HepG2 (cell line): ENCODE data around the gene LIF. TPM values are rescaled to one million over a fixed set of nuclear protein-coding genes. Genes with fewer than 3 reads are reported as not detected.

Source experiments
- CC2D1A ChIP-seq: sonication (generic); formaldehyde crosslinking; IDR thresholded peaks from 2 replicates; pipeline ENCODE4 v1.8.1; 2023; ENCODE audit warnings: mild to moderate bottlenecking, missing genetic modification reagents
- FOSL2 ChIP-seq: sonication (generic); formaldehyde crosslinking; IDR thresholded peaks from 2 replicates; pipeline ENCODE4 v1.4.0; 2020; ENCODE audit warnings: missing genetic modification reagents
- MTF1 ChIP-seq: sonication (generic); formaldehyde crosslinking; IDR thresholded peaks from 2 replicates; pipeline ENCODE4 v1.5.0; 2020; ENCODE audit warnings: missing genetic modification reagents
- NCOR1 ChIP-seq: fragments of 200-600 bp; sonication (generic); IDR thresholded peaks from 2 replicates; pipeline ENCODE4 v1.7.0; 2017; ENCODE audit warnings: antibody characterized with exemption, low read length, borderline replicate concordance
- NR2C2 ChIP-seq: sonication (generic); formaldehyde crosslinking; IDR thresholded peaks from 2 replicates; pipeline ENCODE4 v1.4.0; 2020; ENCODE audit warnings: missing genetic modification reagents, mild to moderate bottlenecking, moderate library complexity, borderline replicate concordance
- RELA ChIP-seq: sonication (generic); formaldehyde crosslinking; IDR thresholded peaks from 2 replicates; pipeline ENCODE4 v1.4.0; 2020; ENCODE audit warnings: missing genetic modification reagents
- SETDB1 ChIP-seq: sonication (generic); formaldehyde crosslinking; IDR thresholded peaks from 2 replicates; pipeline ENCODE4 v1.5.1; 2020; ENCODE audit warnings: missing genetic modification reagents, mild to moderate bottlenecking, borderline replicate concordance
- SRSF4 ChIP-seq: fragments of 200-400 bp; formaldehyde crosslinking; IDR thresholded peaks from one replicate; pipeline ENCODE4 v1.6.1; 2018; ENCODE audit warnings: mild to moderate bottlenecking, low read depth, low read length, moderate library complexity; ENCODE audit not compliant: poor library complexity, severe bottlenecking
- TEAD2 ChIP-seq: sonication (generic); formaldehyde crosslinking; IDR thresholded peaks from 2 replicates; pipeline ENCODE4 v1.9.0; 2021; ENCODE audit warnings: missing genetic modification reagents
- TGIF2 ChIP-seq: IDR thresholded peaks from 2 replicates; pipeline ENCODE4 v1.6.1; 2016; ENCODE audit warnings: control low read depth, missing compliant biosample characterization
- TOE1 ChIP-seq: sonication (generic); formaldehyde crosslinking; IDR thresholded peaks from 2 replicates; pipeline ENCODE4 v1.4.0; 2020; ENCODE audit warnings: mild to moderate bottlenecking, missing genetic modification reagents
- TOPORS ChIP-seq: sonication (generic); formaldehyde crosslinking; IDR thresholded peaks from 2 replicates; pipeline ENCODE4 v1.8.0; 2023; ENCODE audit warnings: mild to moderate bottlenecking, missing genetic modification reagents
- ZFP36 ChIP-seq: fragments of 150-350 bp; IDR thresholded peaks from 2 replicates; pipeline ENCODE4 v1.6.1; 2018; ENCODE audit warnings: borderline replicate concordance, low read length, low read depth; ENCODE audit not compliant: partially characterized antibody
- ZKSCAN8 ChIP-seq: IDR thresholded peaks from 2 replicates; pipeline ENCODE4 v1.6.1; 2016; ENCODE audit warnings: borderline replicate concordance, missing genetic modification reagents, missing compliant biosample characterization
- ZNF296 ChIP-seq: sonication (generic); formaldehyde crosslinking; conservative IDR thresholded peaks from 2 replicates; pipeline ENCODE4 v1.5.0; 2020; ENCODE audit warnings: mild to moderate bottlenecking, missing genetic modification reagents
- ZNF33B ChIP-seq: sonication (generic); formaldehyde crosslinking; IDR thresholded peaks from 2 replicates; pipeline ENCODE4 v1.5.1; 2020; ENCODE audit warnings: mild to moderate bottlenecking, missing genetic modification reagents
- polyA plus RNA-seq, 8 experiments: library from polyadenylated mRNA; depleted of rRNA in 3 of 8; stranded (reverse) in 7 of 8; unstranded in 1 of 8; fragments of >200 nt; fragmentation: Illumina TruSeq in 4 of 8; extraction: Trizol in 4 of 8; gene quantifications; 2 replicates each; pipeline versions ENCODE4 v1.2.1 to v1.2.3, GENCODE V29; 2011 to 2016; ENCODE audit warnings: low read depth in 4 of 8, missing spikeins in 1 of 8, mixed read lengths in 1 of 8; ENCODE audit not compliant: insufficient read depth in 1 of 8
- total RNA-seq, 5 experiments: library from RNA; depleted of rRNA; stranded (reverse); fragments of >200 nt; fragmentation: Illumina TruSeq; extraction: Trizol; gene quantifications; 2 replicates each; pipeline ENCODE4 v1.2.3, GENCODE V29; 2016; ENCODE audit warnings: low read depth in 1 of 5
- TF ChIP-seq, protein P1 (sequence below): sonication (generic); formaldehyde crosslinking; IDR thresholded peaks from 2 replicates; pipeline ENCODE4 v1.9.0; 2021; ENCODE audit warnings: missing genetic modification reagents, borderline replicate concordance
- TF ChIP-seq, protein P2 (sequence below): IDR thresholded peaks from 2 replicates; pipeline ENCODE4 v1.6.1; 2016; ENCODE audit warnings: control low read depth
- TF ChIP-seq, protein P3 (sequence below): IDR thresholded peaks from 2 replicates; pipeline ENCODE4 v1.6.1; 2016; ENCODE audit warnings: low read depth, missing genetic modification reagents, missing compliant biosample characterization
- TF ChIP-seq, protein P4 (sequence below): sonication (generic); formaldehyde crosslinking; IDR thresholded peaks from 2 replicates; pipeline ENCODE4 v1.5.1; 2020; ENCODE audit warnings: mild to moderate bottlenecking, missing genetic modification reagents, borderline replicate concordance

The LIF gene
- total and polyA plus RNA-seq, 2 of the 13 experiments (the other 11 are each of a cell fraction or from before 2014, with no cell fraction given) = 3.6 to 8.5 TPM

DNA sequence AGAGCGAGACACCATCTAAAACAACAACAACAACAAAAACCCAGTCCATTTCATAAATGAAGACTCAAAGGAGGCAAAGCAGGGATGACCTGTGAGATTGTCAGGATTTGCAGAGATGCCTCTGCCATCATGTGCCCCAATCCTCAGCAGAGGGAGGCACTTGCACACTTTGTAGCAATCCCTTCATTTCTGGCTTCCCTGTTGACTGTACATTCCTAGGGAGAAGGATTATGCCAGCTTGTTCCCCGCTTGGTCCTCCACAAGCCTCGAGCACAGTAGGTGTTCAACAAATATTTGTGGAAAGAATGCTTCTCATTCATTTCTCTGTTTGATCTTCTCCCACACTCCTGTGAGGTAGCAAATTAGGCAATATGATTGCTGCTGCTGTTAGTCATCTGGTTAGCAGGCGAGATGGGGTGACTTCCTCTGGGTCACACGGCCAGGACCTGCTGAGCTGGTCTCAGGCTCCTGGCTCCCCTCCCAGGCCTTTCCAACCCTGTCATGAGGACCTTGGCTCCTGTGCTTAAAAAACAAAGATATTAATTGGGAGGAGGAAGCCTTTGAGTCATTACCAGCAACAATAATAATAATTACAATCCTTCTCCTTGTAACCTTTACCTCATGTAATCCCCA, 34.1 kb downstream of the LIF start (continued):
- TF ChIP-seq MTF1 (CRISPR knock-in tag) (no peak), ZNF33B (no peak), TGIF2 (CRISPR knock-in tag) (no peak), ZKSCAN8 (CRISPR knock-in tag) (peak; percentile 89; the same call in 1 of the 2 replicates), TOPORS (CRISPR knock-in tag) (no peak), NR2C2 (CRISPR knock-in tag) (no peak), CC2D1A (CRISPR knock-in tag) (no peak), ZFP36 (no peak), NCOR1 (no peak; the same call in 1 of the 2 replicates), FOSL2 (peak; percentile 97), SRSF4 (no peak), TOE1 (CRISPR knock-in tag) (no peak), TEAD2 (CRISPR knock-in tag) (no peak), RELA (CRISPR knock-in tag) (no peak), ZNF296 (CRISPR knock-in tag) (no peak), SETDB1 (no peak)
- TF ChIP-seq, protein P1, sequence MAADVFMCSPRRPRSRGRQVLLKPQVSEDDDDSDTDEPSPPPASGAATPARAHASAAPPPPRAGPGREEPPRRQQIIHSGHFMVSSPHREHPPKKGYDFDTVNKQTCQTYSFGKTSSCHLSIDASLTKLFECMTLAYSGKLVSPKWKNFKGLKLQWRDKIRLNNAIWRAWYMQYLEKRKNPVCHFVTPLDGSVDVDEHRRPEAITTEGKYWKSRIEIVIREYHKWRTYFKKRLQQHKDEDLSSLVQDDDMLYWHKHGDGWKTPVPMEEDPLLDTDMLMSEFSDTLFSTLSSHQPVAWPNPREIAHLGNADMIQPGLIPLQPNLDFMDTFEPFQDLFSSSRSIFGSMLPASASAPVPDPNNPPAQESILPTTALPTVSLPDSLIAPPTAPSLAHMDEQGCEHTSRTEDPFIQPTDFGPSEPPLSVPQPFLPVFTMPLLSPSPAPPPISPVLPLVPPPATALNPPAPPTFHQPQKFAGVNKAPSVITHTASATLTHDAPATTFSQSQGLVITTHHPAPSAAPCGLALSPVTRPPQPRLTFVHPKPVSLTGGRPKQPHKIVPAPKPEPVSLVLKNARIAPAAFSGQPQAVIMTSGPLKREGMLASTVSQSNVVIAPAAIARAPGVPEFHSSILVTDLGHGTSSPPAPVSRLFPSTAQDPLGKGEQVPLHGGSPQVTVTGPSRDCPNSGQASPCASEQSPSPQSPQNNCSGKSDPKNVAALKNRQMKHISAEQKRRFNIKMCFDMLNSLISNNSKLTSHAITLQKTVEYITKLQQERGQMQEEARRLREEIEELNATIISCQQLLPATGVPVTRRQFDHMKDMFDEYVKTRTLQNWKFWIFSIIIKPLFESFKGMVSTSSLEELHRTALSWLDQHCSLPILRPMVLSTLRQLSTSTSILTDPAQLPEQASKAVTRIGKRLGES = no peak
- TF ChIP-seq, protein P2, sequence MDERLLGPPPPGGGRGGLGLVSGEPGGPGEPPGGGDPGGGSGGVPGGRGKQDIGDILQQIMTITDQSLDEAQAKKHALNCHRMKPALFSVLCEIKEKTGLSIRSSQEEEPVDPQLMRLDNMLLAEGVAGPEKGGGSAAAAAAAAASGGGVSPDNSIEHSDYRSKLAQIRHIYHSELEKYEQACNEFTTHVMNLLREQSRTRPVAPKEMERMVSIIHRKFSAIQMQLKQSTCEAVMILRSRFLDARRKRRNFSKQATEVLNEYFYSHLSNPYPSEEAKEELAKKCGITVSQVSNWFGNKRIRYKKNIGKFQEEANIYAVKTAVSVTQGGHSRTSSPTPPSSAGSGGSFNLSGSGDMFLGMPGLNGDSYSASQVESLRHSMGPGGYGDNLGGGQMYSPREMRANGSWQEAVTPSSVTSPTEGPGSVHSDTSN (CRISPR knock-in tag) = no peak
- TF ChIP-seq, protein P3, sequence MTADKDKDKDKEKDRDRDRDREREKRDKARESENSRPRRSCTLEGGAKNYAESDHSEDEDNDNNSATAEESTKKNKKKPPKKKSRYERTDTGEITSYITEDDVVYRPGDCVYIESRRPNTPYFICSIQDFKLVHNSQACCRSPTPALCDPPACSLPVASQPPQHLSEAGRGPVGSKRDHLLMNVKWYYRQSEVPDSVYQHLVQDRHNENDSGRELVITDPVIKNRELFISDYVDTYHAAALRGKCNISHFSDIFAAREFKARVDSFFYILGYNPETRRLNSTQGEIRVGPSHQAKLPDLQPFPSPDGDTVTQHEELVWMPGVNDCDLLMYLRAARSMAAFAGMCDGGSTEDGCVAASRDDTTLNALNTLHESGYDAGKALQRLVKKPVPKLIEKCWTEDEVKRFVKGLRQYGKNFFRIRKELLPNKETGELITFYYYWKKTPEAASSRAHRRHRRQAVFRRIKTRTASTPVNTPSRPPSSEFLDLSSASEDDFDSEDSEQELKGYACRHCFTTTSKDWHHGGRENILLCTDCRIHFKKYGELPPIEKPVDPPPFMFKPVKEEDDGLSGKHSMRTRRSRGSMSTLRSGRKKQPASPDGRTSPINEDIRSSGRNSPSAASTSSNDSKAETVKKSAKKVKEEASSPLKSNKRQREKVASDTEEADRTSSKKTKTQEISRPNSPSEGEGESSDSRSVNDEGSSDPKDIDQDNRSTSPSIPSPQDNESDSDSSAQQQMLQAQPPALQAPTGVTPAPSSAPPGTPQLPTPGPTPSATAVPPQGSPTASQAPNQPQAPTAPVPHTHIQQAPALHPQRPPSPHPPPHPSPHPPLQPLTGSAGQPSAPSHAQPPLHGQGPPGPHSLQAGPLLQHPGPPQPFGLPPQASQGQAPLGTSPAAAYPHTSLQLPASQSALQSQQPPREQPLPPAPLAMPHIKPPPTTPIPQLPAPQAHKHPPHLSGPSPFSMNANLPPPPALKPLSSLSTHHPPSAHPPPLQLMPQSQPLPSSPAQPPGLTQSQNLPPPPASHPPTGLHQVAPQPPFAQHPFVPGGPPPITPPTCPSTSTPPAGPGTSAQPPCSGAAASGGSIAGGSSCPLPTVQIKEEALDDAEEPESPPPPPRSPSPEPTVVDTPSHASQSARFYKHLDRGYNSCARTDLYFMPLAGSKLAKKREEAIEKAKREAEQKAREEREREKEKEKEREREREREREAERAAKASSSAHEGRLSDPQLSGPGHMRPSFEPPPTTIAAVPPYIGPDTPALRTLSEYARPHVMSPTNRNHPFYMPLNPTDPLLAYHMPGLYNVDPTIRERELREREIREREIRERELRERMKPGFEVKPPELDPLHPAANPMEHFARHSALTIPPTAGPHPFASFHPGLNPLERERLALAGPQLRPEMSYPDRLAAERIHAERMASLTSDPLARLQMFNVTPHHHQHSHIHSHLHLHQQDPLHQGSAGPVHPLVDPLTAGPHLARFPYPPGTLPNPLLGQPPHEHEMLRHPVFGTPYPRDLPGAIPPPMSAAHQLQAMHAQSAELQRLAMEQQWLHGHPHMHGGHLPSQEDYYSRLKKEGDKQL (CRISPR knock-in tag) = peak; percentile 66; the same call in 1 of the 2 replicates
- TF ChIP-seq, protein P4, sequence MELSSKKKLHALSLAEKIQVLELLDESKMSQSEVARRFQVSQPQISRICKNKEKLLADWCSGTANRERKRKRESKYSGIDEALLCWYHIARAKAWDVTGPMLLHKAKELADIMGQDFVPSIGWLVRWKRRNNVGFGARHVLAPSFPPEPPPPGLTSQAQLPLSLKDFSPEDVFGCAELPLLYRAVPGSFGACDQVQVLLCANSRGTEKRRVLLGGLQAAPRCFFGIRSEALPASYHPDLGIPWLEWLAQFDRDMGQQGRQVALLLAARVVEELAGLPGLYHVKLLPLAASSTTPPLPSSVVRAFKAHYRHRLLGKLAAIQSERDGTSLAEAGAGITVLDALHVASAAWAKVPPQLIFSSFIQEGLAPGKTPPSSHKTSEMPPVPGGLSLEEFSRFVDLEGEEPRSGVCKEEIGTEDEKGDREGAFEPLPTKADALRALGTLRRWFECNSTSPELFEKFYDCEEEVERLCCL (CRISPR knock-in tag) = no peak
